H1 (cell line): Measurements from ENCODE around the gene MVD.

ENCODE experiments used
- BCL11A ChIP-seq, 2 experiments: IDR thresholded peaks; one replicate each; pipeline ENCODE4 v1.6.1; 2011; ENCODE audit warnings: low read depth in 2 of 2, low read length in 2 of 2, mild to moderate bottlenecking in 2 of 2
- CBX5 ChIP-seq: fragments of 300-800, 300-1000 bp; sonication (generic); IDR thresholded peaks from 2 replicates; pipeline ENCODE4 v1.7.1; 2016; ENCODE audit warnings: antibody characterized with exemption, low read length, low read depth
- CHD1 ChIP-seq: IDR thresholded peaks from 2 replicates; pipeline ENCODE4 v1.6.1; 2012; ENCODE audit warnings: low read depth, low read length, improper control_type of control experiment
- CTCF ChIP-seq, 3 experiments: IDR thresholded peaks; 1 replicate in 2 of 3; 2 replicates in 1 of 3; pipeline versions ENCODE4 v1.5.1 to v1.6.1; 2011; ENCODE audit warnings: low read length in 3 of 3, mild to moderate bottlenecking in 3 of 3, inconsistent platforms in 2 of 3, low read depth in 1 of 3, moderate library complexity in 1 of 3; ENCODE audit not compliant: insufficient read depth in 1 of 3; ENCODE audit errors: control extremely low read depth in 1 of 3
- FOSL1 ChIP-seq: IDR thresholded peaks from 2 replicates; pipeline ENCODE4 v1.6.1; 2011; ENCODE audit warnings: mild to moderate bottlenecking, low read depth, low read length, moderate library complexity; ENCODE audit not compliant: insufficient read depth
- POLR2A ChIP-seq, 2 experiments: IDR thresholded peaks; 1 replicate in 1 of 2; 2 replicates in 1 of 2; pipeline ENCODE4 v1.6.1; 2011; ENCODE audit warnings: low read depth in 2 of 2, low read length in 2 of 2, mild to moderate bottlenecking in 2 of 2; ENCODE audit errors: control extremely low read depth in 1 of 2
- SP2 ChIP-seq: IDR thresholded peaks from 2 replicates; pipeline ENCODE4 v1.6.1; 2012; ENCODE audit warnings: mild to moderate bottlenecking, low read length, inconsistent platforms
- YY1 ChIP-seq: IDR thresholded peaks from 2 replicates; pipeline ENCODE4 v1.6.1; 2011; ENCODE audit warnings: low read depth, mild to moderate bottlenecking, low read length

GRCh38 chr16:88630433-88630832 lies 32.5 kb downstream of the MVD start:
- TF ChIP-seq BCL11A (IDR thresholded peaks at IDR 0.05; ENCODE audit: low read depth in 2 of 2, low read length in 2 of 2) (no peak), SP2 (no peak), CTCF (IDR thresholded peaks at IDR 0.05; ENCODE audit: control extremely low read depth in 1 of 3, insufficient read depth in 1 of 3, low read depth in 1 of 3, low read length in 3 of 3) (no peak), POLR2A (IDR thresholded peaks at IDR 0.05; ENCODE audit: control extremely low read depth in 1 of 2, low read depth in 2 of 2, low read length in 2 of 2) (no peak), CBX5 (no peak), FOSL1 (no peak), YY1 (no peak), CHD1 (no peak)
